ENCODE results near the gene RHBDD2. TPM values are rescaled to one million over a fixed set of nuclear protein-coding genes. Genes with fewer than 3 reads are reported as not detected.
A peak's percentile ranks its signal among the peaks of the same experiment; 100 is the strongest.
"Not testable (repeated sequence)": the region's sequence is repeated elsewhere in the genome, so short reads cannot be mapped to it uniquely, and the experiment has no call there.

The RHBDD2 gene
- total and polyA plus RNA-seq, 10 donors: 30.5 to 69.2 (median 47.0) TPM

DNA sequence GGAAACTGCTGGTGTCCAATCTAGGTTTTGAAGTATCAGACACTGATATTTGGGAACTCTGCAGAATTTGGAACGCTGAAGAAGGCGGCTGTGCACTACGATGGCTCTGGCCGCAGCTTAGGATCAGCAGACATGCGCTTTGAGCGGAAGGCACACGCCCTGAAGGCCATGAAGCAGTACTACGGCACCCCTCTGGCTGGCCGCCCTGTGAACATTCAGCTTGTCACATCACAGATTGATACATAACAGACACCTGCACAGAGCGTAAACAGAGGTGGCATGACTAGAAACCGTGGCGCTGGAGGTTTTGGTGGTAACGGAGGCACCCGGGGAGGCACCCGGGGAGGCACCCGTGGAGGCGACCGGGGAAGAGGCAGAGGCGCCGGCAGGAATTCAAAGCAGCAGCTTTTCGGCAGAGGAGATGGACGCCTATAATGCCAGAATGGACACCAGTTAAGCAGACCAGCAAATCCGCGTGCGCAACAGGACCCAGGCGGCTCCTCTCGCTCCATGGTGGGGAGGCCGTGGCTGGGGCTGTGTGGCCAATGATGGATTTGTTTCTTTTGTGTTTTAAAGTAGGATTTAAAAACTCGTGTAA is 43.0 kb upstream of the RHBDD2 start:
- DNase-seq: no peak
- intact Hi-C loops (cut with DNase I; ENCODE audit: low total_unique reads): no loop called here
- 87 to 92% (median 90%) methylated on average over 28 to 29 of the region's 29 CpGs for WGBS, 5 donors
- TF ChIP-seq, protein P1, sequence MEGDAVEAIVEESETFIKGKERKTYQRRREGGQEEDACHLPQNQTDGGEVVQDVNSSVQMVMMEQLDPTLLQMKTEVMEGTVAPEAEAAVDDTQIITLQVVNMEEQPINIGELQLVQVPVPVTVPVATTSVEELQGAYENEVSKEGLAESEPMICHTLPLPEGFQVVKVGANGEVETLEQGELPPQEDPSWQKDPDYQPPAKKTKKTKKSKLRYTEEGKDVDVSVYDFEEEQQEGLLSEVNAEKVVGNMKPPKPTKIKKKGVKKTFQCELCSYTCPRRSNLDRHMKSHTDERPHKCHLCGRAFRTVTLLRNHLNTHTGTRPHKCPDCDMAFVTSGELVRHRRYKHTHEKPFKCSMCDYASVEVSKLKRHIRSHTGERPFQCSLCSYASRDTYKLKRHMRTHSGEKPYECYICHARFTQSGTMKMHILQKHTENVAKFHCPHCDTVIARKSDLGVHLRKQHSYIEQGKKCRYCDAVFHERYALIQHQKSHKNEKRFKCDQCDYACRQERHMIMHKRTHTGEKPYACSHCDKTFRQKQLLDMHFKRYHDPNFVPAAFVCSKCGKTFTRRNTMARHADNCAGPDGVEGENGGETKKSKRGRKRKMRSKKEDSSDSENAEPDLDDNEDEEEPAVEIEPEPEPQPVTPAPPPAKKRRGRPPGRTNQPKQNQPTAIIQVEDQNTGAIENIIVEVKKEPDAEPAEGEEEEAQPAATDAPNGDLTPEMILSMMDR (IDR thresholded peaks at IDR 0.05 in 8 of 11, conservative IDR thresholded peaks at IDR 0.05 in 3 of 11): no peak
- peaks cover 0 to 8% (median 0%) of the 10 kb centered on the region in 7 donors for H3K27me3 ChIP-seq (replicated peaks in 1 of 7)
- no peaks in the 10 kb centered on the region for H3K4me1 ChIP-seq
- no peaks in the 10 kb centered on the region for H3K36me3 ChIP-seq
- H3K9me3 ChIP-seq: no peaks in the 10 kb centered on the region
- no peak overlapping the region for H3K27ac ChIP-seq
- H3K4me3 ChIP-seq: no peak overlapping the region

DNA sequence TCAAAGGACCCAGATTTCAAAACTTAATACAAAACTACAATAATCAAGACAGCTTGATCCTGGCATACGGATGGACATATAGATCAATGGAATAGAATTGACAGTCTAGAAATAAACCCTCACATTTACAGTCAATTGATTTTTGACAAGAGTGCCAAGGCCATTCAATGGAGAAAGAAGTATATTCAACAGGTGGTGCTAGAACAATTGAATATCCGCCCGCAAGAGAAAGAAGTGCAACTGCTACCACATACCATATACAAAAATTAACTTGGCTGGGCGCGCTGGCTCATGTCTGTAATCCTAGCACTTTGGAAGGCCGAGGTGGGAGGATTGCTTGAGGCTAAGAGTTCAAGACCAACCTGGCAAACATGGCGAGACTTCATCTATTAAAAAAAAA is 42.0 kb upstream of the RHBDD2 start:
- Histone ChIP-seq H3K4me1 (peaks cover 0 to 4% (median 0%) of the 10 kb centered on the region in 6 donors), H3K27ac (no peak overlapping the region), H3K27me3 (replicated peaks in 1 of 7) (peaks cover 0 to 7% (median 0%) of the 10 kb centered on the region in 7 donors), H3K9me3 (no peaks in the 10 kb centered on the region), H3K4me3 (no peak overlapping the region), H3K36me3 (no peaks in the 10 kb centered on the region)
- 91 to 96% (median 92%) methylated on average over 7 of the region's 7 CpGs for WGBS, 5 donors
- DNase-seq: no peak
- TF ChIP-seq, protein P1 (IDR thresholded peaks at IDR 0.05 in 8 of 11, conservative IDR thresholded peaks at IDR 0.05 in 3 of 11): no peak
- TF ChIP-seq POLR2A (IDR thresholded peaks at IDR 0.05) (no peak), POLR2AphosphoS5 (IDR thresholded peaks at IDR 0.05) (no peak)
- intact Hi-C loops (cut with DNase I; ENCODE audit: low total_unique reads): no loop called here

DNA sequence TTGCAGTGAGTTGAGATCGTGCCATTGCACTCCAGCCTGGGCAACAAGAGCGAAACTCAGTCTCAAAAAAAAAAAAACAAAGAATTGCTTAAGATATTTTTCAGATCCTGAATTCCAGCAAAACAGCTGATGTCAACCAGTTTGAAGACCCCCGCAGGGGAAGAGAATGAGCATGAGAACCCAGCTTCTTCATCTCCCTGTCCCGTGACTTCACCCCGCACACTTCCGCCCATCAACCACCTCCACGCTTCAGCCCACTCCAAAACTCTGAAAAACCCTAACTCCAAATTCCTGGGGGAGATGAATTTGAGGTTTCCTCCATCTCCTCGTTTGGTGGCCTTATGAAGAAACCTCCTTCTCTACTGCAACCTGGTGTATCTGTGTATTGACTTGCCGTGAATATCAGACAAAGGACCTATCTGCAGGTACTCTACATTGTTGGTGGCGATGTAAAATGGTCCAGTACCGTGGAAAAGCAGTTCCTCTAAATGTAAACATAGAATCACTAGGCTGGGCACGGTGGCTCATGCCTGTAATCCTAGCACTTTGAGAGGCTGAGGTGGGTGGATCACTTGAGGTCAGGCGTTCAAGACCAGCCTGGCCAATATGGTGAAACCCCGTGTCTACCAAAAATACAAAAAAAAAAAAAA is 40.4 kb upstream of the RHBDD2 start:
- intact Hi-C loops (cut with DNase I; ENCODE audit: low total_unique reads); H3K9me3 ChIP-seq; H3K27me3 ChIP-seq (replicated peaks in 1 of 7); DNase-seq; H3K4me3 ChIP-seq; H3K36me3 ChIP-seq: not testable (repeated sequence)
- peak overlapping the region in 2 of 8 donors; percentile 24 to 38 for H3K27ac ChIP-seq
- WGBS, 5 donors: 73 to 85% (median 82%) methylated on average over 14 of the region's 14 CpGs
- H3K4me1 ChIP-seq: peaks cover 0 to 20% (median 10%) of the 10 kb centered on the region in 6 donors

GRCh38 chr7:75840029-75840428 is 38.8 kb upstream of the RHBDD2 start:
- WGBS, 5 donors: 80 to 96% (median 92%) methylated on average over 3 of the region's 3 CpGs
- H3K27ac ChIP-seq: no peak overlapping the region
- no peak for DNase-seq
- TF ChIP-seq POLR2A (IDR thresholded peaks at IDR 0.05) (no peak), POLR2AphosphoS5 (IDR thresholded peaks at IDR 0.05) (no peak)
- TF ChIP-seq, protein P1 (IDR thresholded peaks at IDR 0.05 in 8 of 11, conservative IDR thresholded peaks at IDR 0.05 in 3 of 11): no peak
- no peaks in the 10 kb centered on the region for H3K36me3 ChIP-seq
- no peaks in the 10 kb centered on the region for H3K9me3 ChIP-seq
- no peak overlapping the region for H3K4me3 ChIP-seq
- no peaks in the 10 kb centered on the region for H3K27me3 ChIP-seq (replicated peaks in 1 of 7)
- intact Hi-C loops (cut with DNase I; ENCODE audit: low total_unique reads): no loop called here
- peaks cover 0 to 22% (median 10%) of the 10 kb centered on the region in 6 donors for H3K4me1 ChIP-seq

Measured in spleen (tissue), 11 donors.